ENCODE data around the gene TBX4.
"Not testable (repeated sequence)": the region's sequence is repeated elsewhere in the genome, so short reads cannot be mapped to it uniquely, and the experiment has no call there.

Gene TBX4

DNA sequence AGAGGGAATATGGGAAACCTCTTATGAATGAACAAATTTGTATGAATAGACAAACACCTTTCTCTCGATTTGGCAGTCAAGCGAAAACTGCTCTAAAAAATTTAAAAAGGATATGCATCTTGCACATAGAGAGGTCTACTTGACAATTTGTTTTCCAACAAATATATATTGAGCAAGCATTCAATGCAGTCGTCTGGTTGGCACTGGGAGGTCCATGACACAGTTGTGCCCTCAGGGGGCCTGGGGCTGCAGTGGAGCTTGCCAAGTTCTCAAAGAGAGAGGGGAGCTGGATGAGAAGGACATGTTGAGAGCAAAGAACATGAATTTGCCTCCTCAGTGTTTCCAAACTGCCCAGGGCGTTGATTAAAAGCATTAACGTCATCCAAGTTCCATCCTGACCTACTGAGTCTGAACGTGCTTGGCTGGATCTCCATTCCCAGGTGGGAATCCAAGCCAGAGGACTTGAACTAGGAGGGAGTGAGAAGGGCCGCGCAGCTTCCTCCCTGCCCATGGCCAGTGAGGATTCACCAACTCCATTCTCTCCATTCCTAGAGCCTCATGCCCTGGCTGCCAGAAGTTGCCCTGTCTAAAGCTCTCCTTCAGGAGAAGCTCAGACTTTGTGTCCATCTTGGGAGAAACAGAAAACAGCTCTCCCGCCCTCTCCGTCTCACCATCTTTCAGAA lies 28.1 kb upstream of the TBX4 start:
- TF ChIP-seq, protein P1, sequence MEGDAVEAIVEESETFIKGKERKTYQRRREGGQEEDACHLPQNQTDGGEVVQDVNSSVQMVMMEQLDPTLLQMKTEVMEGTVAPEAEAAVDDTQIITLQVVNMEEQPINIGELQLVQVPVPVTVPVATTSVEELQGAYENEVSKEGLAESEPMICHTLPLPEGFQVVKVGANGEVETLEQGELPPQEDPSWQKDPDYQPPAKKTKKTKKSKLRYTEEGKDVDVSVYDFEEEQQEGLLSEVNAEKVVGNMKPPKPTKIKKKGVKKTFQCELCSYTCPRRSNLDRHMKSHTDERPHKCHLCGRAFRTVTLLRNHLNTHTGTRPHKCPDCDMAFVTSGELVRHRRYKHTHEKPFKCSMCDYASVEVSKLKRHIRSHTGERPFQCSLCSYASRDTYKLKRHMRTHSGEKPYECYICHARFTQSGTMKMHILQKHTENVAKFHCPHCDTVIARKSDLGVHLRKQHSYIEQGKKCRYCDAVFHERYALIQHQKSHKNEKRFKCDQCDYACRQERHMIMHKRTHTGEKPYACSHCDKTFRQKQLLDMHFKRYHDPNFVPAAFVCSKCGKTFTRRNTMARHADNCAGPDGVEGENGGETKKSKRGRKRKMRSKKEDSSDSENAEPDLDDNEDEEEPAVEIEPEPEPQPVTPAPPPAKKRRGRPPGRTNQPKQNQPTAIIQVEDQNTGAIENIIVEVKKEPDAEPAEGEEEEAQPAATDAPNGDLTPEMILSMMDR (conservative IDR thresholded peaks at IDR 0.05; ENCODE audit: low read depth, low read length), result no peak
- no peak for DNase-seq (ENCODE audit: low read depth)
- H3K4me3 ChIP-seq (ENCODE audit: low read length), result no peak overlapping the region

DNA sequence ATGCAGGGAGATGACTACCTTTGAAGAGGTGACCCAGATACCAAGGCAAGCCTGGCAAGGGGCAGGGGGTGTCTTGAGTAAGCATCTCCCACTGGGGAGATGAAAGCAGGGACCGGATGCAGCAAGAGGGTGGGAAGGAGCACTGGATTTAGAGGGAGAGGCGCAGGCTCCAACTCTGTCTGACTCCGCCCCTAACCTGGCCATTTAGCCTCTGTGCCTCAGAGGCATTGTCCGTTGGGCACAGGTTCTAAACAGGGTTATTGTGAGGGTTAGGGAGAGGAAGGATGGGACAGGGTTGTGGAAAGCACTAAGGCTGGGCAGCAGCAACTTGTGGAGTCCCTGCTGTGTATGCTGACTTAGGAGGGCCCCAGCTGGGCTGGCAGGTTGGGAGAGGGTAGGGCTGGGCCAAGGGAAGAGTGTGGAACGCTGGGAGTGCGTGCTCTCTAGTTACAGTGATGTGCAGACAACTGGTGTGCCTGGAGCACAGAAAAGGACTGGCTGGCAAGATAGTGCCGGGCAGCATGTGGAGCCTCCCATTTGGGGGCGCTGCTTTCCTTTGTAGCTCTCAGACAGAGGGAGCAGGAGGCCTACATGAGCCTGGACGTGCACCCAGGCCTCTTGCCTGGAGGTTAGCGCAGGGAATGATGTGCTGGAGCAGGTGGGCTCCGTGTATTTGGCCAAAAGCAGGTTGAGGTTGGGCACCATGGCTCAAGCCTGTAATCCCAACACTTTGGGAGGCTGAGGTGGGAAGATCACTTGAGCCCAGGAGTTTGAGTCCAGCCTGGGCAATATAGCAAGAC lies 26.3 kb upstream of the TBX4 start:
- no peak overlapping the region for H3K4me3 ChIP-seq (ENCODE audit: low read length)
- no peak for DNase-seq (ENCODE audit: low read depth)
- TF ChIP-seq, protein P1 (conservative IDR thresholded peaks at IDR 0.05; ENCODE audit: low read depth, low read length), result peak; percentile 10

DNA sequence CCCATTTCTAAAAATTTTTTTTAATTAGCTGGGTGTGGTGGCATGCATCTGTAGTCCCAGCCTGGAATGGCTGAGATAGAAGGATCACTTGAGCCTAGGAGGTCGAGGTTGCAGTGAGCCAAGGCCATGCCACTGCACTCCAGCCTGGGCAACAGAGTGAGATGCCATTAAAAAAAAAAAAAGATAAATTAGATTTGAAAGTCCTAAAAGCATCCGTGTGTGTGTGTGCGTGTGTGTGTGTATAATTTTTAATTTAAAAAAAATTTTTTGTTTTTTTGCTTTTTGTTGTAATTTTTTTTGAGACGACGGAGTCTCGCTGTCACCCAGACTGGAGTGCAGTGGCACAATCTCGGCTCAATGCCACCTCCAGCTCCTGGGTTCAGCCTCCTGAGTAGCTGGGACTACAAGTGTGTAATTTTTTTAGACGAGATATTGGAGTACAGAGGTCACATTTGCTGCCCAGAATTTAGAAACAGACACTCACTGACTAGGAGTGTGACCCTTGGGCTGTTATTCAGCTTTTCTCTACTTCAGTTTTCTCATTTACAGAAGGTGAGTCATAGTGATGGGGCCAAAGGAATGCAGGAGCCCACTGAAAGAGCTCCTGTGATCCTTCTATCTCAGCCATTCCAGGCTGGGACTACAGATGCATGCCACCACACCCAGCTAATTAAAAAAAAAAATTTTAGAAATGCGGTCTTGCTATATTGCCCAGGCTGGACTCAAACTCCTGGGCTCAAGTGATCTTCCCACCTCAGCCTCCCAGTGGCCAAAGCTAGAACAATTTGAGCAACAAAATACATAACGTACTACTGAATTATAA lies 25.5 kb upstream of the TBX4 start:
- TF ChIP-seq, protein P1 (conservative IDR thresholded peaks at IDR 0.05; ENCODE audit: low read depth, low read length), result no peak
- H3K4me3 ChIP-seq (ENCODE audit: low read length), result no peak overlapping the region
- no peak for DNase-seq (ENCODE audit: low read depth)

DNA sequence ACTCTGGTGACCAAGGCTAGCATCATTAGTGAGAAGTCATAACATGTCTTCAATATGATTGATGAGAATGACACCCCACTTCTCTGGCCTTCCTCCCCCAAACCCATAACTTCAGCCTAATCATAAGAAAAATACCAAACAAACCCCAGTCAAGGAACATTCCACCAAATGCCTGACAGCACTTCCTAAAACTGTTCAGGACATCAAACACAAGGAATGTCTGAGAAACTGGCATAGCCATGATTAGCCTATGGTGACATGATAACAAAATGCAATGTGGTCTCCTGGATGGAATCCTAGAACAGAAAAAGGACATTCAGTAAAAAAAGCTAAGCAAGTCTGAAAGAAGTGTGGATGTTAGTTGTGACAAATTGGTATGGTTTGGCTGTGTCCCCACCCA lies 24.7 kb upstream of the TBX4 start:
- DNase-seq (ENCODE audit: low read depth), result no peak
- no peak overlapping the region for H3K4me3 ChIP-seq (ENCODE audit: low read length)
- TF ChIP-seq, protein P1 (conservative IDR thresholded peaks at IDR 0.05; ENCODE audit: low read depth, low read length), result no peak

DNA sequence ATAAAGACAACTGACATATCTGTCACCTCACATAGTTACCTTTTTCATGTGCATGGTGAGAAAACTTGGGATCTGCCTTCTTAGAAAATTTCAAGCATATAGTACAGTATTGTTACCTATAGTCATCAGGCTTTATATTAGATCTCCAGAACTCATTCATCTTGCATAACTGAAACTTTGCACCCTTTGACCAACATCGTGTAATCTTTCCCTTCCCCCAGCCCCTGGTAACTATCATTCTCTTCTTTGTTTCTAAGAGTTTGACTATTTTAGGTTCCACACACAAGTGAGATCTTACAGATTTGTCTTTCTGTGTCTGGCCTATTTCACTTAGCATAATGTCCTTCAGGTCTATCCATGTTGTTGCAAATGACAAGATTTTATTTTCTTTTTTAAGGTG lies 22.9 kb upstream of the TBX4 start:
- no peak for DNase-seq (ENCODE audit: low read depth)
- no peak overlapping the region for H3K4me3 ChIP-seq (ENCODE audit: low read length)
- TF ChIP-seq, protein P1 (conservative IDR thresholded peaks at IDR 0.05; ENCODE audit: low read depth, low read length), result no peak

DNA sequence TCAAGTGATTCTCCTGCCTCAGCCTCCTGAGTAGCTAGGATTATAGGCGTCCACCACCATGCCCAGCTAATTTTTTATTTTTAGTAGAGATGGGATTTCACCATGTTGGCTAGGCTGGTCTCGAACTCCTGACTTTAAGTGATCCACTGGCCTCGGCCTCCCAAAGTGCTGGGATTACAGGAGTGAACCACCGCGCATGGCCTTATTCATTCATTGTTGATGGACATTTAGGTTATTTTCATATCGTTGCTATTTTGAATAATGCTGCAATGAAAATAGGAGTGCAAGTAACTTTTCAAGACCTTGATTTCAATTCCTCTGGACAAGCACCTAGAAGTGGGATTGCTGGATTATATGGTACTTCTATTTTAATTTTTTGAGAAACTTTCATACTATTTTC lies 22.4 kb upstream of the TBX4 start:
- H3K4me3 ChIP-seq (ENCODE audit: low read length); DNase-seq (ENCODE audit: low read depth): not testable (repeated sequence)

DNA sequence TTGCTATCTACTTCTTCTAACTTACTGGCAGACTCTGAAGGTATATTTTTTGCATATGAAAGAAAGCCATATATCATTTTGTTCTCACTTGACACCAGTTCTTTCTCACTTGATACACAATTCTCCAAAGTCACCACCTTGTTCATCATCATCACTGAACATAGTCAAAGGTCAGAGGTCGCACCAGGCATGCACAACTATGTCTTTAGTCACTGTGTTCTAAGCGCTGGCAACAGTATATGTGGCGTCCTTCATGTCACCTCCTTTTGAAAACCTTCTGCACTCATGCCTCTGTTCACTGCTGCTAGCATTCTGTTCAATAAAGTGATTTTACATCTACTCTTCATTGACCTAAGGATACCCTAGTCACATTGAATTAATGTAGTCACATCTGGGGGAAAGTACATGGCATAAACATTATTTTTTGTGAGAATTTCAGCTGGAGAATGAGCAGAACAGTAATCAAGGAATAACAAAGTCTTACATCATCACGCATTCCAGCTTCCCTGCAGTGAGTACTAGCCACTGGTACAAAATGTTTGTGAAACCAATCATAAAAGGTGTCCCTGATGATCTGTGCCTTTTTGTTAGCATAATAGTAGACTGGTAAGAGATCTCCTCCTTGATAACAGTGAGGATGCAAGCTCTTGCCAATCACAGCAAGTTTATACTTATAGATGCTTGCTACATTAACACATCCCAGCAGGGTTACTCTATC lies 20.5 kb upstream of the TBX4 start:
- no peak overlapping the region for H3K4me3 ChIP-seq (ENCODE audit: low read length)
- DNase-seq (ENCODE audit: low read depth), result no peak
- TF ChIP-seq, protein P1 (conservative IDR thresholded peaks at IDR 0.05; ENCODE audit: low read depth, low read length), result no peak

Measured in retinal pigment epithelial cell (primary cell).